Hepatocyte (in vitro differentiated cells): ENCODE results near the gene VAC14. TPM values are rescaled to one million over a fixed set of nuclear protein-coding genes. Genes with fewer than 3 reads are reported as not detected.

ENCODE experiments used
- DNase-seq: peaks from one replicate; pipeline ENCODE4 v3.0.0-alpha.2; 2016; ENCODE audit warnings: low spot score
- H2AFZ ChIP-seq: fragments of 200-600 bp; sonication (generic); 2 replicates; pipeline ENCODE4 v1.6.0; 2016; ENCODE audit warnings: antibody characterized with exemption, mild to moderate bottlenecking
- H3K27ac ChIP-seq: fragments of 200-600 bp; sonication (generic); 2 replicates; pipeline ENCODE4 v1.5.1; 2016; ENCODE audit warnings: mild to moderate bottlenecking
- H3K27me3 ChIP-seq: fragments of 200-600 bp; sonication (generic); 2 replicates; pipeline ENCODE4 v1.6.1; 2016
- H3K36me3 ChIP-seq: fragments of 200-600 bp; sonication (generic); replicated peaks from 2 replicates; pipeline ENCODE4 v1.5.1; 2016; ENCODE audit warnings: low read depth; ENCODE audit not compliant: insufficient read depth
- H3K4me1 ChIP-seq: fragments of 200-600 bp; sonication (generic); 2 replicates; pipeline ENCODE4 v1.5.1; 2016; ENCODE audit warnings: mild to moderate bottlenecking, moderate library complexity; ENCODE audit not compliant: insufficient read depth
- H3K4me2 ChIP-seq: fragments of 200-600 bp; sonication (generic); 2 replicates; pipeline ENCODE4 v1.6.0; 2016
- H3K4me3 ChIP-seq: fragments of 200-600 bp; sonication (generic); 2 replicates; pipeline ENCODE4 v1.5.1; 2016; ENCODE audit warnings: mild to moderate bottlenecking
- H3K79me2 ChIP-seq: fragments of 200-600 bp; sonication (generic); 2 replicates; pipeline ENCODE4 v1.6.0; 2017; ENCODE audit warnings: mild to moderate bottlenecking
- H3K9me2 ChIP-seq: fragments of 200-600 bp; sonication (generic); replicated peaks from 2 replicates; pipeline ENCODE4 v1.6.0; 2017; ENCODE audit warnings: mild to moderate bottlenecking; ENCODE audit not compliant: insufficient read depth
- H3K9me3 ChIP-seq: fragments of 200-600 bp; sonication (generic); 2 replicates; pipeline ENCODE4 v1.5.1; 2016; ENCODE audit warnings: low read depth, mild to moderate bottlenecking
- H4K20me1 ChIP-seq: fragments of 200-600 bp; sonication (generic); 2 replicates; pipeline ENCODE4 v1.6.0; 2016; ENCODE audit warnings: mild to moderate bottlenecking; ENCODE audit not compliant: insufficient read depth, poor library complexity, severe bottlenecking
- EZH2 ChIP-seq: fragments of 200-600 bp; sonication (generic); IDR thresholded peaks from 2 replicates; pipeline ENCODE4 v1.6.1; 2016; ENCODE audit warnings: antibody characterized with exemption, mild to moderate bottlenecking, borderline replicate concordance
- EZH2phosphoT487 ChIP-seq: fragments of 200-600 bp; sonication (generic); IDR thresholded peaks from one replicate; pipeline ENCODE4 v1.6.1; 2018; ENCODE audit warnings: antibody characterized with exemption, mild to moderate bottlenecking, low read depth, moderate library complexity; ENCODE audit not compliant: unreplicated experiment, severe bottlenecking
- WGBS: methylation state at CpG from one replicate; pipeline ENCODE4 v1.1.6; 2016; ENCODE audit warnings: low lambda C conversion rate; ENCODE audit errors: missing lambda C conversion rate; 5-methylcytosine and 5-hydroxymethylcytosine counted together
- polyA plus RNA-seq: library from polyadenylated mRNA; unstranded; fragments of >200 nt; fragmentation: Nextera tagmentation; extraction: Ambion mirVana; gene quantifications from 2 replicates; pipeline ENCODE4 v1.2.1, GENCODE V29; 2016
- total RNA-seq: library from RNA; depleted of rRNA; stranded (reverse); fragments of >200 nt; gene quantifications from 2 replicates; pipeline ENCODE4 v1.2.3, GENCODE V29; 2014
- TF ChIP-seq, protein P1 (sequence below): fragments of 200-600 bp; sonication (generic); IDR thresholded peaks from 2 replicates; pipeline ENCODE4 v1.5.1; 2016; ENCODE audit warnings: antibody characterized with exemption, mild to moderate bottlenecking; ENCODE audit not compliant: poor library complexity

VAC14 gene
- total and polyA plus RNA-seq, 2 experiments from 2014 or later = 35.8 to 49.4 TPM

DNA sequence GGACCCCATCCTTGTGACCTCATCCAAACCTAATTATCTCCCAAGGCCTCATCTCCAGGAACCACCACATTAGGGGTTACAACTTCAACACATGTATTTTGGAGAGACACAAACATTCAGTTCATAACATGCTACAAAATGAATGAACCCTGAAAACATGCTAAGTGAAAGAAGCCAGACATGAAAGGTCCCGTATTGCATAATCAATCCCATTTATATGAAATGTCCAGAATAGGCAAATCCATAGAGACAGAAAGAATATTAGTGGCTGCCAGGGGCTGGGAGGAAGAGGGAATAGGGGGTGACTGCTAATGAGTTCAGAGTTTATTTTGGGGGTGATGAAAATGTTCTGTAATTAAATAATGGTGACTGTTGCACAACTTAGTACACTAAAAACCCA, 158.3 kb downstream of the VAC14 start:
- H4K20me1 ChIP-seq = no peaks in the 10 kb centered on the region
- H3K9me2 ChIP-seq = no peaks in the 10 kb centered on the region
- H3K36me3 ChIP-seq = no peaks in the 10 kb centered on the region
- no peak overlapping the region for H2AFZ ChIP-seq
- no peak overlapping the region for H3K27ac ChIP-seq
- 93% methylated on average over 1 of the region's 1 CpG for WGBS
- no peak for TF ChIP-seq EZH2
- TF ChIP-seq, protein P1, sequence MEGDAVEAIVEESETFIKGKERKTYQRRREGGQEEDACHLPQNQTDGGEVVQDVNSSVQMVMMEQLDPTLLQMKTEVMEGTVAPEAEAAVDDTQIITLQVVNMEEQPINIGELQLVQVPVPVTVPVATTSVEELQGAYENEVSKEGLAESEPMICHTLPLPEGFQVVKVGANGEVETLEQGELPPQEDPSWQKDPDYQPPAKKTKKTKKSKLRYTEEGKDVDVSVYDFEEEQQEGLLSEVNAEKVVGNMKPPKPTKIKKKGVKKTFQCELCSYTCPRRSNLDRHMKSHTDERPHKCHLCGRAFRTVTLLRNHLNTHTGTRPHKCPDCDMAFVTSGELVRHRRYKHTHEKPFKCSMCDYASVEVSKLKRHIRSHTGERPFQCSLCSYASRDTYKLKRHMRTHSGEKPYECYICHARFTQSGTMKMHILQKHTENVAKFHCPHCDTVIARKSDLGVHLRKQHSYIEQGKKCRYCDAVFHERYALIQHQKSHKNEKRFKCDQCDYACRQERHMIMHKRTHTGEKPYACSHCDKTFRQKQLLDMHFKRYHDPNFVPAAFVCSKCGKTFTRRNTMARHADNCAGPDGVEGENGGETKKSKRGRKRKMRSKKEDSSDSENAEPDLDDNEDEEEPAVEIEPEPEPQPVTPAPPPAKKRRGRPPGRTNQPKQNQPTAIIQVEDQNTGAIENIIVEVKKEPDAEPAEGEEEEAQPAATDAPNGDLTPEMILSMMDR = no peak
- TF ChIP-seq EZH2phosphoT487 = no peak
- H3K4me1 ChIP-seq = peaks cover 7% of the 10 kb centered on the region
- no peaks in the 10 kb centered on the region for H3K79me2 ChIP-seq
- no peak overlapping the region for H3K4me3 ChIP-seq
- H3K27me3 ChIP-seq = no peaks in the 10 kb centered on the region
- H3K4me2 ChIP-seq = no peak overlapping the region
- DNase-seq = no peak
- no peaks in the 10 kb centered on the region for H3K9me3 ChIP-seq

DNA sequence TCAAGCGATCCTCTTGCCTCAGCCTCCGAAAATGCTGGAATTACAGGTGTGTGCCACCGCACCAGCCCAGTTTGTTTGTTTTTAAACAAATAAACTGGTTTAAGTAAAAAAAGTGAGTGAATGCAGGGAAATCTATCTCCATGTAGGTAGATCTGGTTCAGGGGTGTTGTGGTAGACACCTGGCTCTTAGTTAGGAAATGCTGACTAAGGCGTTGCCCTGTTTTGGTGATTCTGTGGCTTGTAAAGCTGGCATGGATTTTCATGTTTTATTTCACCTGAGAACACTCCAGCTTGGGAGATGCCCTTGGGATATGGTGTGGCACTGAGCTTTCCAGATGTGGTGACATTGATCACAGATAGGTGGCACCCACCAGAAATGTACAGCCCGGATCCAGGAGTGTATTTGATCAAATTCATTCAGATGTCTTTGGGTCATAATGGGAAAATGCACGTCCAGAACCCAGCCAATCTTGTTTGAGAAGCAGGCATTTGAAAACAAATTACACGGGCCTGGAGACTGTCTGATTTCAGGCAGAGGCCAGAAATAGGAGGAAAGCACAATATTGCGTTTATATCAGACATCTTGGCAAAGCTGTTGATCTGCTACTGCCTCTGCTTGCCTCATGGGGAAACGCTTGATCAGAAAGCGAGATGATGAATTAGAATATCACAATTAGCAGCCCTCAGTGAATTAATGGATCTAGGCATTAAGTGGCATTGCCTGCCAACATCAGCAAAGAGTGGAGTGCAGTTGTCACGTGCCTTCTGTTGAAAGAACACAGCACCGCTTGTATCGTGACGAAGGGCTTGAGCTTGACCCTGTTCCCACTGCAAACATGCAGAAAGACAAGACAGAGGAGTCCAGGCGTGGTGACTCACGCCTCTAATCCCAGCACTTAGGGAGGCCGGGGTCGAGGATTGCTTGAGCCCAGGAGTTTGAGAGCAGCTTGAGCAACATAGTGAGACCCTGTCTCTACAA, 161.9 kb downstream of the VAC14 start:
- H4K20me1 ChIP-seq = no peaks in the 10 kb centered on the region
- no peaks in the 10 kb centered on the region for H3K9me2 ChIP-seq
- H3K4me2 ChIP-seq = peak overlapping the region; percentile 54
- H3K27me3 ChIP-seq = no peaks in the 10 kb centered on the region
- no peaks in the 10 kb centered on the region for H3K36me3 ChIP-seq
- TF ChIP-seq, protein P1 = no peak
- no peak for TF ChIP-seq EZH2
- no peak for TF ChIP-seq EZH2phosphoT487
- no peak overlapping the region for H3K4me3 ChIP-seq
- H2AFZ ChIP-seq = no peak overlapping the region
- WGBS = 42% methylated on average over 18 of the region's 18 CpGs
- H3K9me3 ChIP-seq = no peaks in the 10 kb centered on the region
- DNase-seq = peak; percentile 71
- peaks cover 7% of the 10 kb centered on the region for H3K4me1 ChIP-seq
- no peaks in the 10 kb centered on the region for H3K79me2 ChIP-seq
- H3K27ac ChIP-seq = peak overlapping the region; percentile 56

Other genes starting within 250 kb of the VAC14 start
- gene IL34, start 154.6 kb downstream of the VAC14 start, total RNA-seq = 2.2 TPM in 2 replicates
- gene IL34, start 154.6 kb downstream of the VAC14 start, polyA plus RNA-seq = 0.48 and 2.6 TPM in 2 replicates
- 16.1 and 19.6 TPM in 2 replicates for gene MTSS2, start 115.1 kb downstream of the VAC14 start, total RNA-seq
- 10.4 and 16.5 TPM in 2 replicates for gene MTSS2, start 115.1 kb downstream of the VAC14 start, polyA plus RNA-seq